LHCN-M2 (cell line): Measurements from ENCODE around the gene CENPI. TPM values are rescaled to one million over a fixed set of nuclear protein-coding genes. Genes with fewer than 3 reads are reported as not detected.
"Not testable (repeated sequence)": the region's sequence is repeated elsewhere in the genome, so short reads cannot be mapped to it uniquely, and the experiment has no call there.

ENCODE experiments used
- DNase-seq: peaks from one replicate; pipeline ENCODE4 v3.0.0-alpha.2; 2012; ENCODE audit warnings: low read depth
- polyA plus RNA-seq: library from polyadenylated mRNA; unstranded; fragments of >200 nt; gene quantifications from one replicate; pipeline ENCODE4 v1.2.1, GENCODE V29; 2012; ENCODE audit warnings: missing spikeins
- total RNA-seq: library from RNA; depleted of rRNA; stranded (reverse); fragments of >200 nt; gene quantifications from 2 replicates; pipeline ENCODE4 v1.2.3, GENCODE V29; 2014; rRNA removed

Gene CENPI, protein sequence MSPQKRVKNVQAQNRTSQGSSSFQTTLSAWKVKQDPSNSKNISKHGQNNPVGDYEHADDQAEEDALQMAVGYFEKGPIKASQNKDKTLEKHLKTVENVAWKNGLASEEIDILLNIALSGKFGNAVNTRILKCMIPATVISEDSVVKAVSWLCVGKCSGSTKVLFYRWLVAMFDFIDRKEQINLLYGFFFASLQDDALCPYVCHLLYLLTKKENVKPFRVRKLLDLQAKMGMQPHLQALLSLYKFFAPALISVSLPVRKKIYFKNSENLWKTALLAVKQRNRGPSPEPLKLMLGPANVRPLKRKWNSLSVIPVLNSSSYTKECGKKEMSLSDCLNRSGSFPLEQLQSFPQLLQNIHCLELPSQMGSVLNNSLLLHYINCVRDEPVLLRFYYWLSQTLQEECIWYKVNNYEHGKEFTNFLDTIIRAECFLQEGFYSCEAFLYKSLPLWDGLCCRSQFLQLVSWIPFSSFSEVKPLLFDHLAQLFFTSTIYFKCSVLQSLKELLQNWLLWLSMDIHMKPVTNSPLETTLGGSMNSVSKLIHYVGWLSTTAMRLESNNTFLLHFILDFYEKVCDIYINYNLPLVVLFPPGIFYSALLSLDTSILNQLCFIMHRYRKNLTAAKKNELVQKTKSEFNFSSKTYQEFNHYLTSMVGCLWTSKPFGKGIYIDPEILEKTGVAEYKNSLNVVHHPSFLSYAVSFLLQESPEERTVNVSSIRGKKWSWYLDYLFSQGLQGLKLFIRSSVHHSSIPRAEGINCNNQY
- total RNA-seq = 32.4 and 35.9 TPM in 2 replicates
- 8.0 TPM for polyA plus RNA-seq

DNA sequence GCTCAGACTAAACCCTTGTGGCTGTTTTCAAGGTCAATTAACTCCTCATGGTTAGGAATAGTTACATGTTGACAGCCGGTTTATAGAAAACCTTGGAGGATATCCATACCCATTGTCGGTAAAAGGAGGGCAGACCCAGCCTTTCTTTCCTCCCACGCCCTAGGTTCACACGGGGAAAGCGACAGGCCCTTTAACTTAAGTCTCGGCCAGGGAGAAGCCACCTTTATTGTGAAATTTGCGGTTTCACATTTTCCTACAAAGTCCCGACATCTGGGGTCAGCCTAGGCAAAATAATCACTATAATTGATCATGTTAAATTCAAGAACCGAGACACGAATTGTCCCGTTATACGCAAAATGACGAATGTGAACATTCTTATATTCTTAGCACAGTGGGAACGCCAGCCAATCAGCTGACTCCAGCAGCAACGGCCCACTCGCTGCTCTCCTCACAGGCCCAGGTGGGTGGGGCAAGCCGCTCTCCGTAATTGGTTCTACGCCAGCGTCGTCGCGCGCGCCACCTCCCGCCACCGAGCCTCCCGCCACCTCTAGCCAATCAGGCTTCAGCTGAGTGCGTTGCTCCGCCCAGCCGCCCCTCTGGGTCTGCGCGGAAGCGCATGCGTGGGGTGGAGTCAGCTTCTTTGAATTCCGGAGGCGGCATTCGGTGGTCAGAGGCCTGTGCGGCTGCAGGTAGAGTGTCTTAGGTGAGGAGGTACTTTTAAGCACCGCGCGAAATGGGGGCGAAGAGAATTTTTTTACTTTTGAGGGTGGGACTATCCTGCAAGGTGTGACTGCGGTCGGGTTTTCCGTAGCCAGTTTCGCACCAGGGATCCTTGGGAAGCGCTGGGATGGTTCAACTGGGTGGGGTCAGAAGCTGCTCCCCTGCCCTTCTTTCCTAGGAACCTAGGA, at the start of gene CENPI:
TSS of gene CENPI (plus strand) at position 659 of the 908 bp plus-strand sequence. CDS start 2,867 bp downstream, outside the sequence.
- DNase-seq = peak; percentile 88

DNA sequence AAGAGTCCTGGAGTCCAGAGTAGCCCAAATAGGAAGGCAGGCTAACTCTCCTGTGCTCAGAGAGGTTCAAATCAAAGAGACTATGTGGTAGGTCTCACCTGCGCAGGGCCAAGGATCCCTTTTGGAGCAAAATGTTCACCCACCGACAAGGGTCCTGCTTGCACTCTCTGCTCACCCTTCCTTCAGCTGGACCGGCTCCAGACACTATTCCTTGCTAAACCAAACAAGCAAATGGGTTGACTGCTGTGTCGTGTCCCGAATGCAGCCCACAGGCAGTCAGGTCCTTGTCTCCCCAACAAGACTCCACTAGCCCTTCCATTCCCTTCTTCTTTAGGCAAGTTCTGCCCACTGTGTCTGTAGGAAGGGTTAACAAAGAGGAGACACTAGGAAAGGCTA, 46.9 kb upstream of the CENPI start:
- DNase-seq = no peak

DNA sequence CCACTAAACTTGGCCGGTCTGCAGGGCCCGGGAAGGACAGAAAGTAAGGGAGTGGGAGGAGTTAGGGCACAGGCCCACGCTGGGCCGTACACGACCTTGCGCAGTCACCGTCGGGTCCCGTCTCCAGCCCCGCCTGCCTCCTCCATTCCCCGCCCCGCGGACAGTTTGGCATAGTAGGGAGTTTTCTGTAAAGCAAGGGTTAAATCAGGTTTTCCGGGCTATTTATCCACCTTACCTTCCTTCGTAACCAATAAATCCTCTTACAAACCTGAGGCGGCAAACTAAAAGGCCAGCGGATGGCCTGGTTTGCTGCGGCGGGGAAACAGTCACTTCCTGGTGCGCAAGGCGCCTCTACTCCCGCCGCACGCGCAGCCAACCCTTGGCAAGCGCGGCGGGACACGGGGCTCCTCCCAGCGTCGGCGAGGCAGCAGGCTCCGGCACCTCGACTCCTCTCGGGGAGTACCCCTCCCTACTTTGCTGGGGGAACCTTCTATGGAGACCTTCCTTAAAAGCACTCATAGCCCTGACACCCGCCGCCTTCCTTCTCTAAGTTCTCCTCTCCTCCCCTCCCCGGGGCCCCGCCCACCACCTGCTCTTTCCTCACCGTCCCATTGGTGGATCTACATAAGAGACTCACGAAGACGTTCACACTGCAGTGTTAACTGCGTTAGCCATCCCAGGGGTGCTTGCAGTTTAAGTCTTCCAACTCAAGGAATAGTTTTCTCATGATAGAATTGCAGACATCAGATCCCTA, 46.3 kb upstream of the CENPI start, which contains the start of gene TRMT2B:
TSS of gene TRMT2B (minus strand) at position 563 of the 754 bp plus-strand sequence. CDS start 9,822 bp downstream, outside the sequence.
- peak; percentile 72 for DNase-seq

DNA sequence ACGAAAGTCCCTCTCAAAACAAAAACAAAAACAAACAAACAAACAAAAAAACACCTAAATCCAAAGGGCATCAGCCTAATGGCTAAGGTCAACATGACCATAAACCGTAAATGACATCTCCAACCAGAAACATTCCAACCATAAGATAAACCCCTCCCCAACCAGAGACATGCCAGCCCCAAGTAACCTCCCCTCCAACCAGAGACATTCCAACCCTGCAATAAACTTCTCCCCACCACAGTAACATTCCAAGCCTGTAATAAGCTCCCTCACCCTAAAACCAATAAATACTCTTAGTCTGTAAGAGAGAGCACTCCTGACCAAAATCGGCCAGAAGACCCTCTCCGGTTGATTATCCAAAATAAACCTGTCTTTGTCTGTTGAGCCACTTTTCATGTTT, 41.5 kb upstream of the CENPI start:
- not testable (repeated sequence) for DNase-seq

DNA sequence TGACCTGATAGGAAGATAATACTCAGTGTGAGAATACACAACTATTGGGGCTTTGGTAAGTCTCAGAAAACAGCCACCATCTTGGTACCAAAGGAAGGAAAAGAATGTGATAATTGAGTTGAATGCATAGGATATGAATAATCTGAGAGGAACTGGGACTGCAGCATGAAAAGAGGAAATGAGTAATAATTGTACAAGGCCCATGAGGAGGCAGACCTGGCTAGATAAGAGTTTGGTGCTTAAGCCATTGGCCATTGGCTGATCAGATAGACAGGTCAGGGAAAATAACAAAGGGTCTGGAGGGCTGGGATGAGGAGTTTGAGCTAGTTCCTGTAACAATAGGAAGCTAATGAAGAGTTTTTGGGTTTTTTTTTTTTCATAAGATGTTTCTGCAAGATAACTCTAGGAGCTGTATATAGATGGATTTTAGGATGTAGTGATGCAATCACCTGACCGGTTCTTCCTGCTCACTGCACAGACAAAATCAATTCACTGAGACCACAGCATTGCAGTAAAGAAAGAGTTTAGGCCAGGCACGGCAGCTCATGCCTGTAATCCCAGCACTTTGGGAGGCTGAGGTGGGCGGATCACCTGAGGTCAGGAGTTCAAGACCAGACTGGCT, 40.8 kb upstream of the CENPI start:
- DNase-seq = peak; percentile 38

DNA sequence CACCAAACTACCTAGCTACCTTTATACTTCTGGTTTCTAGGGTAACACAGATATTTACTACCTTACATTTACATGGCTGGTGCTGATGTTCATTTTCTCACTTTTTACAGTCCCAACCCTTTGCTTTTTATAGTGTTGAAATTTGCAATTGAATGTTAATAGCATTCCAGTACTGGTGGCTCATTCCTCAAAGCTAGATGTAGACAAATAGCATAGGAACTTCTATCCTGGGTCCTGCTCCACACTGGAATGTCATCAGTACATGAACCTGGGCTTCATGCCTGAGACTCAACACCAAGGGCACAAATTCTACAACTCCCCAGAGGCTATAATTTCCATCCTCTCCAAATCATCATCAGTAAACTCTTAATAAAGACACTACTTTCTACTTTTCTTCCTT, 35.8 kb upstream of the CENPI start:
- DNase-seq = no peak

DNA sequence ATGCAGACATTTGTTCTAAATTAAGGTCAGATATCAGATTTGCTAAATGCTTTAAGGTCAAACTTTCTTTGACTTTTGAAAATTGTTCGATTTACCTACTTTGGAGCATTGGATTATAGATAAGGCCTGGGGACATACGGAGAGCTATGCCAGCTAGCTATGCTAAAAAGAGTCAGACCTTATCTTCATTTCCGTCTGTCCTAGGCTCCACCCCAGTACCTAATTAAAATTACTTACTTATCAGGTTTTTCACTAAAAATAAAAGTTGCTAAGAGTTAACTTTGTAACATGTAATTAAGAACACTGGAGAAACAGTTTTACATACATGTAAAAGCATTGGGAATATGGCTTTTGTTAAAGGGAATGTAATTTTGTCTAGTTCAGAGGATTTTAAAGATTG, 26.4 kb upstream of the CENPI start:
- DNase-seq = no peak

DNA sequence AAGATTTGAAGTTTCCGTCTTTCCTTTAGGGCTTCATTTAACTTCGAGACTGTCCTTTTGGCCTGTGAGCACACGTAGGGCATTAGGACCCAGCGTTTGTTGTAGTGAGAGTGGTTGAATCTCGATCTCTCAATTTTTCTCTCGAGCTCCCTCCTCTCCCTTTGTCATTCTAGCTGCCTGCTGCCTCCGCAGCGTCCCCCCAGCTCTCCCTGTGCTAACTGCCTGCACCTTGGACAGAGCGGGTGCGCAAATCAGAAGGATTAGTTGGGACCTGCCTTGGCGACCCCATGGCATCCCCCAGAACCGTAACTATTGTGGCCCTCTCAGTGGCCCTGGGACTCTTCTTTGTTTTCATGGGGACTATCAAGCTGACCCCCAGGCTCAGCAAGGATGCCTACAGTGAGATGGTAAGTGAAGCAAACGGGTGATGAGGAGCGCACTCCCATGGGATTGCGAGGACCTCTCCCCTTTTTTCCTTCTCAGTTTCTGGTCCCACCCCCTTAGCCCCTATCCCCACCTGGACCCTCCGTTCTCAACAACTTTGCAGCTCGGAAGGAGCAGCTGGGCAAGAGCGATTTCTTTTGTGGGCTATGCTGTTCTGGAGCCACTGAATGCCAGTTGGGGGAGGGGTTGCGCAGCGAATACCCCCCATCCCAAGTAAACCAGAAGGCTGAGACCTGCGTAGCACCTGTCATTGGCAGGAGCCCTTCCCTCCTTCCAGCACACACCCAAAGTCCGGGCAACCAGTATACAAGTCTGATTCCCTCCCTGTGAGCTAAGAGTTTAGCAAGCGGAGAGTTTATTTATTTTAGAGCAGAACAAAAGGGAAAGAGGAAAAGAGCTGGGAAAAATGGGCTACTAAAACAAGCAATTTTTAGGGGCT, 19.0 kb upstream of the CENPI start, which contains the start of gene TMEM35A:
TSS of gene TMEM35A (plus strand) at position 164 of the 883 bp plus-strand sequence. CDS start at position 288, 124 bp downstream.
- DNase-seq = peak; percentile 39

DNA sequence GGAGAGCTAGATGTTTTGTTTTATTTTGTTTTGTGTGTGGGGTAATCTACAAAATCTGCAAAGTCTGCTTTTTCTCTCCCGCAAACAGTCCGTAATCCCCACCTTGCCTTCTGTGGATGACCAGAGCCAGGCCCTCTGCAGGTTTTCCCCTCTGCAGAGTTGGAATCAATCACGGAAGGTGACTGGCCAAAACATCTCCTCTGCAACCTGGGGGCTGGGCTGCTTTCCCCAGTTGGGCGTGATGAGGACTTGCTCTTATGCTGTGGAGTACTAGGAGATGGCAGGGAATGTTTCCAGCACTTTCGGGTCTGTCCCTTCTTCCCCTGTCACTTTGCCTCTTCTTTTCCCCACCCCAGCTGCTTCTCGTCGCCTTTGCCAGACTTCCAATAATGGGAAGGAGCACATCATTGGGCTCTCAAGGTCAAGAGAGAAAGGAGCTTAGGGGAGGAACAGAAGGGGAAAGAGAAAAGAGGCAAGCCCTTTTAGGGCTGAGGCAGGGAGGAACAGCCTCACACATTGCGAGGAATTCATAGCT, 18.2 kb upstream of the CENPI start:
- DNase-seq = no peak

DNA sequence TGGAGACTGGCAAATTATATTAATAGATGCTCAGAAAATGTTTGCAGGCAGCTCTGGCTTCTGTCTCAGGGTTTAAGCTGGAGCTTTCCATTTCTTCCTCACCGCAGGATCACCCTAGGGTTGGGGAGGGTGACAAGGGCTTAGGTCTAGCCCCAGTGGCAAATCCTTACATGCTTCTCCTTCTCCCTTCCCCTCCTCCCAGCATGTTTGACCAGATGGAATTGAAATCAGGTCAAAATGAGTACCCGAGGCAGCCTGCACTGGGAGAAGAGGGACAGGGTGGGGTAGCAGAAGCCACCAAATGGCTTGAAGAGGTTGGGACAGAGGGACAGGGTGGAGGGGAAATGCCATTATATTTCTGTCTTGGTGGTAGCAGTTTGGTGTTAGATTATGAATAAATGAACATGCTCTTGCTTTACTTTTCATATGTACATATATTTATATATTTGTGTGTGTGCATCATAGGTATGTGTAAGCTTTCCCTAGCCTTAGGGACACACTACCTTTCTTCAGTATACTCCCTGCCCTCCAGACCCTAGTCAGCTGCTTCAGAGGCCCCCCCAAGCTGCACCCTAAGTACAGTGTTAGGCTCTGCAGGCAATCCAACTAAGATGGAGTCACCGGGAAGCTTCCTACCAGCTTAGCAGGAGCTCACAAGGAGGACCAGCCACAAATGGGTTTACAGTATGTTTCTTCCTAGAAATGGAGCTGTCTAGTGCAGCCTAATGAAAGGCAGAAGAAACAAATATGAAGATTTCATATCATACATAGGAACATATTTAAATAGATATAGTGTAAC, 17.5 kb upstream of the CENPI start:
- no peak for DNase-seq

DNA sequence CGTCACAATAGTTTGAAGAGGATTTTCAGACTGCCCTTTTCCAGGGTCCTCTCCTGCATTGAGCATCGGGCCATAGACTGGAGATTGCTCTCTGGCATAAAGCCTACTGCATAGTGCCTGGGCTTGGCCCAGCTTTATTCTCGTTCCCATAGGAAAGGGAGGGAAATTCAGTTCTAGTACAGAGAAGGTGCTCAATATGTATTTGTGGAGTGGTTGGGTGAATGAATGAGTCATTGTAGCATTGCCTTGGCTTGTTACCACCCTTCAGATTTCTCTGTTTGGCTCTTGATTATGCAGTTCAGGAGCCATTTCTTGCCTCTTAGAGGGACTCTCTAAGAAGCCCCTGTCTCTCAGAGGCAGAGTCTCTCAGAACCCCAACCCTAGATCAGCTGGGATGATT, 16.8 kb upstream of the CENPI start:
- DNase-seq = no peak

DNA sequence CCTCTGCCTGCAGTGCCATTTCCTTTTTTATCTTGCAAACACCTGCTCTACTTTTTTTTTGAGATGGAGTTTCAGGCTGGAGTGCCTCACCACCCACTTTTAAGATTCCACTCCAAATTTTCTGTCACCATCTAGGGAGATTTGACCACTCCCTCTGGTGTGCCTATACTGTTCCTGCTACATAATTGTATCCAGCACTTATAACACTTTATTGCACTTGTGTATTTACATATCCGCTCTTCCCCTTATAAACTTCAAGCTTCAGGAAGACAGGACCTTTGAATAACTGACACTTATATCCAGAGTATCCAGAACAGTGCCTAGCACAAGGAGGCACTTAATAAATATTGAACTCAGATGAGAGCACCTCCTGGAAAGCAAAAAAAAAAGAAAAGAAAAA, 6.2 kb upstream of the CENPI start:
- DNase-seq = no peak

DNA sequence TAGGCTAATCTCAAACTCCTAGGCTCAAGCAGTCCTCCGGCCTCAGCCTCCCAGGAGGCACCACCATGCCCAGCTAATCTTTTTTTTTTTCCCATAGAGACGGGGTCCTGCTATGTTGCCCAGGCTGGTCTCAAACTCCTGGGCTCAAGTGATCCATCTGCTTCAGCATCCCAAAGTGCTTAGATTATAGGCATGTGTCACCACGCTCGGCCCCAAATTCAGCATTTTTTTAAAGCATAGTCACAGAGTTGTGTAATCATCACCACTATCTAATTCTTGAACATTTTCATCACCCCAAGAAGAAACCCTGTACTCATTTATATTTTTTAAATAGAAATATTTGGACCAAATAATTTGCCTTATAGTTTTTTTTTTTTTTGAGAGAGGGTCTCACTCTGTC, 10.3 kb downstream of the CENPI start:
- DNase-seq = peak; percentile 50

DNA sequence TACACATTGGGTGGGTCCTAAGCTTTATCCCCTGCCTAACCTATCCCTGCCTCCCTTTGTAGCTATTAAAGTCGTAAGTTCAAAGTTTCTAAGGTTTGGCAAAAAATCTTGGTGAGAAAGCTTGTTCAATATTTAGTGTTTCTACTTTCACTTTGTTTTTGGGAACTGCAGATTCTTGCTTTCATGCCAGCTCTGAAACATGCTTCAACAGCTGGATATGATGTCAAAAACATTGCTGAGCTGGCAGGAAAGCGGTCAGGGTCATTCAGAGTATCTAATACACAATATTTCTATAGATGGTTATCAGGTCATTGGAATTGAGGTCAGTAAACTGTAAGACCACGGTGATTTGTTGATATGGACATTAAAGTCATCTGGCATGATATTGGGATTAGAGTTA, 19.7 kb downstream of the CENPI start:
- DNase-seq = peak; percentile 36

DNA sequence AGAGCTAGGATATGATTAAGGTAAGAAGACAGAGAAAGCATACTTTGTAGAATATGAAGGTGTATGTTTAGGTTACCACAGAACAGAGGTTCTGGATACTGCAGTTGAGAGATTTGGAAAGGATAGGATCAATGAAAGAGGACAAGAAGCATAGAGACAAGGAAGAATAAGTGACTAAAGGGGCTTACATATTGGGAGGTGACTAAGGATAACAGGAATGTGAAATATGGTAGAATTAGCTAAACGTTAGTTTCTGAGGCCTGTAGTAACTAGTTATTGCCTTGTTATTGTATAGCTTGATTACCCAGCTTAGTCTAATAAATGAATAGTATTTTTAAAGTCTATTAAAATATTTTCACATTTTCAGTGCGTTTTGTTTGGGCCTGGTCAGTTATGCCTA, 38.2 kb downstream of the CENPI start:
- DNase-seq = no peak
